ENCODE results near the gene PROM2.

- TF ChIP-seq CTCF (IDR thresholded peaks at IDR 0.05; ENCODE audit: low read depth, low read length, missing input control) (no peak), GABPA (IDR thresholded peaks at IDR 0.05 in 1 of 2, conservative IDR thresholded peaks at IDR 0.05 in 1 of 2) (no peak)
These were observed 39.4 kb upstream of the PROM2 start for GRCh38 chr2:95234816-95235215.

Measured in liver (tissue), 3 donors.